MM.1S (cell line): ENCODE measurements around the gene NFKBIE.

Experiments
- DNase-seq: peaks from one replicate; pipeline ENCODE4 v3.0.0-alpha.2; 2015
- H2AFZ ChIP-seq: fragments of 300-600 bp; sonication (generic); 2 replicates; pipeline ENCODE4 v1.6.0; 2016; ENCODE audit warnings: antibody characterized with exemption, low read length
- H3F3A ChIP-seq: fragments of 300-600 bp; sonication (generic); 2 replicates; pipeline ENCODE4 v1.6.1; 2016; ENCODE audit warnings: mild to moderate bottlenecking, antibody characterized with exemption, low read length, moderate library complexity, mixed read lengths; ENCODE audit not compliant: insufficient read depth
- H3K27ac ChIP-seq: fragments of 300-600 bp; sonication (generic); 2 replicates; pipeline ENCODE4 v1.5.1; 2016; ENCODE audit warnings: mild to moderate bottlenecking, low read length
- H3K27me3 ChIP-seq: fragments of 300-600 bp; sonication (generic); replicated peaks from 2 replicates; pipeline ENCODE4 v1.6.0; 2016; ENCODE audit warnings: low read length; ENCODE audit not compliant: insufficient read depth
- H3K36me3 ChIP-seq: fragments of 300-600 bp; sonication (generic); replicated peaks from 2 replicates; pipeline ENCODE4 v1.6.1; 2016; ENCODE audit warnings: mild to moderate bottlenecking, low read length, mixed read lengths; ENCODE audit not compliant: insufficient read depth
- H3K4me1 ChIP-seq: fragments of 300-600 bp; sonication (generic); 2 replicates; pipeline ENCODE4 v1.6.1; 2016; ENCODE audit warnings: low read length, mixed read lengths
- H3K4me2 ChIP-seq: fragments of 300-600 bp; sonication (generic); 2 replicates; pipeline ENCODE4 v1.6.0; 2016; ENCODE audit warnings: low read depth, low read length
- H3K4me3 ChIP-seq: fragments of 300-600 bp; sonication (generic); 2 replicates; pipeline ENCODE4 v1.5.1; 2016; ENCODE audit warnings: low read length, mixed read lengths
- H3K79me2 ChIP-seq: fragments of 300-600 bp; sonication (generic); 2 replicates; pipeline ENCODE4 v1.6.1; 2016; ENCODE audit warnings: mixed run types, low read length, mixed read lengths
- H3K9ac ChIP-seq: fragments of 300-600 bp; sonication (generic); 2 replicates; pipeline ENCODE4 v1.6.1; 2016; ENCODE audit warnings: low read length, mixed read lengths
- H3K9me2 ChIP-seq: fragments of 300-600 bp; sonication (generic); replicated peaks from 2 replicates; pipeline ENCODE4 v1.6.1; 2016; ENCODE audit warnings: mild to moderate bottlenecking, low read length, mixed read lengths; ENCODE audit not compliant: insufficient read depth
- H3K9me3 ChIP-seq: fragments of 300-600 bp; sonication (generic); replicated peaks from 2 replicates; pipeline ENCODE4 v1.6.1; 2016; ENCODE audit warnings: mild to moderate bottlenecking, low read length, mixed read lengths; ENCODE audit not compliant: insufficient read depth
- H4K20me1 ChIP-seq: fragments of 300-600 bp; sonication (generic); 2 replicates; pipeline ENCODE4 v1.6.1; 2016; ENCODE audit warnings: mild to moderate bottlenecking, low read length, moderate library complexity, mixed read lengths; ENCODE audit not compliant: insufficient read depth
- EZH2 ChIP-seq: fragments of 300-600 bp; sonication (generic); optimal IDR thresholded peaks from 2 replicates; pipeline ENCODE3; 2017; ENCODE audit warnings: low read depth, mild to moderate bottlenecking, antibody characterized with exemption, low read length, mixed read lengths
- EZH2phosphoT487 ChIP-seq: fragments of 300-600 bp; sonication (generic); IDR thresholded peaks from 2 replicates; pipeline ENCODE4 v1.6.1; 2018; ENCODE audit warnings: antibody characterized with exemption, low read length
- TF ChIP-seq, protein P1 (sequence below): fragments of 300-600 bp; sonication (generic); IDR thresholded peaks from 2 replicates; pipeline ENCODE4 v1.5.1; 2016; ENCODE audit warnings: antibody characterized with exemption, low read length, mixed read lengths

The NFKBIE gene

DNA sequence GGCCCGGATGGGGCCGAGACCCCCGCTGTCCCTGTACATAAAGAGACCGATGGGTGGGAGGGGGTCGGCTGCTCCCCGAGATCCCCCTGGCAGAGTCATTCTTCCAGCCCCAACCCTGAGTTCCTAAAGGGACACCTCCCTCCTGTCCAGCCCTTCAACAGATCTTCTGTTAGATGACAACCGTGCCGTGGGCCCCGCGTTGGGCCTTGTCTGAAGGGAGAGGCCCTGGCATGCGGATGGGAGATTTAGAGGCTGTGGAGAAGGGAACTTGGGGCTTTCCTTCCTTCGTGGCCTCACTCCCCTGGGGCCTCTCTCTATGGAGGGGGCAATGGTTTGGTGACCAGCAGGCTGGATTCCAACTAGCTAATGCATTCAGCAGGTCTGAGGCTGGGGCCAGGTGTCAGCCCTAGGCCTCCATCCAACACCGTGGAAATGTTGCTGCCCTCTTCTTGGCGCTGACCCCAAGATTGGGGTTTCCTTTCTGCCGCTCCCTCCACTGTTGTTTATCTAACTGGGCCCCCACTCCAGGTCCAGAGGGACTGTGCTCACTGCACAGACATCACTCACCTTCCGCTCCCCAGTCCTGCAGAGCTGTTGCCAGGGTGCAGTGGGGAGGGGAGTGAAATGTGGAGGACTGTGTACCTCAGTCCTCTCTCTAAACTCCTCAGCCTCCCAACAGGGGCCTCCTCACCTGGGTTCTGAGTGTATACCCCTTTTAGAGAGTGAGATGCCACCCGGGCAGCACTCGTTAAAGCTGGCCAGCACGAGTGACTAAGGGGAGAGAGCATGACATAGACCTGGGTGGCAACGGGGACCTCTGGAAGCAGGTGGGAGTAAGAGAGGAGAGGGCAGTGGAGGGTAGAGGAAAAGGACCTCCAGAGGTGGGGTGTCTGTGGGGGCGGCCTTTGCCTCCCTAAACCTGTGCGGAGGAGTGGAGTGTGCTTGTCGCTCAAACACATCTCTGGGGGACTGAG lies 11.6 kb upstream of the NFKBIE start:
- H2AFZ ChIP-seq = no peak overlapping the region
- no peaks in the 10 kb centered on the region for H3F3A ChIP-seq
- no peak overlapping the region for H3K4me3 ChIP-seq
- no peak overlapping the region for H3K9ac ChIP-seq
- H3K27me3 ChIP-seq = peaks cover 57% of the 10 kb centered on the region
- no peaks in the 10 kb centered on the region for H3K4me1 ChIP-seq
- no peaks in the 10 kb centered on the region for H3K79me2 ChIP-seq
- DNase-seq = no peak
- H3K27ac ChIP-seq = no peak overlapping the region
- H3K36me3 ChIP-seq = no peaks in the 10 kb centered on the region
- no peak overlapping the region for H3K4me2 ChIP-seq
- no peaks in the 10 kb centered on the region for H3K9me2 ChIP-seq
- no peaks in the 10 kb centered on the region for H3K9me3 ChIP-seq
- TF ChIP-seq, protein P1, sequence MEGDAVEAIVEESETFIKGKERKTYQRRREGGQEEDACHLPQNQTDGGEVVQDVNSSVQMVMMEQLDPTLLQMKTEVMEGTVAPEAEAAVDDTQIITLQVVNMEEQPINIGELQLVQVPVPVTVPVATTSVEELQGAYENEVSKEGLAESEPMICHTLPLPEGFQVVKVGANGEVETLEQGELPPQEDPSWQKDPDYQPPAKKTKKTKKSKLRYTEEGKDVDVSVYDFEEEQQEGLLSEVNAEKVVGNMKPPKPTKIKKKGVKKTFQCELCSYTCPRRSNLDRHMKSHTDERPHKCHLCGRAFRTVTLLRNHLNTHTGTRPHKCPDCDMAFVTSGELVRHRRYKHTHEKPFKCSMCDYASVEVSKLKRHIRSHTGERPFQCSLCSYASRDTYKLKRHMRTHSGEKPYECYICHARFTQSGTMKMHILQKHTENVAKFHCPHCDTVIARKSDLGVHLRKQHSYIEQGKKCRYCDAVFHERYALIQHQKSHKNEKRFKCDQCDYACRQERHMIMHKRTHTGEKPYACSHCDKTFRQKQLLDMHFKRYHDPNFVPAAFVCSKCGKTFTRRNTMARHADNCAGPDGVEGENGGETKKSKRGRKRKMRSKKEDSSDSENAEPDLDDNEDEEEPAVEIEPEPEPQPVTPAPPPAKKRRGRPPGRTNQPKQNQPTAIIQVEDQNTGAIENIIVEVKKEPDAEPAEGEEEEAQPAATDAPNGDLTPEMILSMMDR = no peak
- TF ChIP-seq EZH2 (no peak), EZH2phosphoT487 (no peak)
- no peaks in the 10 kb centered on the region for H4K20me1 ChIP-seq

DNA sequence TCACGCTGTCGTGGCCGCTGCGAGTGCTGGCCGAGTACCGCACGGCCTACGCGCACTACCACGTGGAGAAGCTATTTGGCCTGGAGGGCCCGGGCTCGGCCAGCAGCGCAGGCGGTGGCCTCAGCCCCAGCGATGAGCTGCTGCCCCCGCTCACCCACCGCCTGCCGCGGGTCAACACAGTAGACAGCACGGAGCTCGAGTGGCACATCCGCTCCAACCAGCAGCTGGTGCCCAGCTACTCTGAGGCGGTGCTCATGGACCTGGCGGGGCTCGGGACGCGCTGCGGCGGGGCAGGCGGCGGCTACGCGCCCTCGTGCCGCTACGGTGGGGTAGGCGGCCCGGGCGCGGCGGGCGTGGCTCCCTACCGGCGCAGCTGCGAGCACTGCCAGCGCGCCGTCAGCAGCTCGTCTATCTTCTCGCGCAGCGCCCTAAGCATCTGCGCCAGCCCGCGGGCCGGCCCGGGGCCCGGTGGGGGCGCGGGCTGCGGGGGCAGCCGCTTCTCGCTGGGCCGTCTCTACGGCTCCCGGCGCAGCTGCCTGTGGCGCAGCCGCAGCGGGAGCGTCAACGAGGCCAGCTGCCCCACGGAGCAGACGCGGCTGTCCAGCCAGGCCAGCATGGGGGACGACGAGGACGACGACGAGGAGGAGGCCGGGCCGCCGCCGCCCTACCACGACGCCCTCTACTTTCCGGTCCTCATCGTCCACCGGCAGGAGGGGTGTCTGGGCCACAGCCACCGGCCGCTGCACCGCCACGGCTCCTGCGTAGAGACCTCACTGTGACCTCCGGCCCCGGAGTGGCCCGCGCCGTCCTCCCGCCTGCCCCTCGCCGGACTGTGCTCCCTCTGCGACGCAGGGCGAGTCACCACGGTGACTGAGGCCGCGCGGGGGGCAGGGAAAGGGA lies 10.6 kb upstream of the NFKBIE start:
- H2AFZ ChIP-seq = no peak overlapping the region

DNA sequence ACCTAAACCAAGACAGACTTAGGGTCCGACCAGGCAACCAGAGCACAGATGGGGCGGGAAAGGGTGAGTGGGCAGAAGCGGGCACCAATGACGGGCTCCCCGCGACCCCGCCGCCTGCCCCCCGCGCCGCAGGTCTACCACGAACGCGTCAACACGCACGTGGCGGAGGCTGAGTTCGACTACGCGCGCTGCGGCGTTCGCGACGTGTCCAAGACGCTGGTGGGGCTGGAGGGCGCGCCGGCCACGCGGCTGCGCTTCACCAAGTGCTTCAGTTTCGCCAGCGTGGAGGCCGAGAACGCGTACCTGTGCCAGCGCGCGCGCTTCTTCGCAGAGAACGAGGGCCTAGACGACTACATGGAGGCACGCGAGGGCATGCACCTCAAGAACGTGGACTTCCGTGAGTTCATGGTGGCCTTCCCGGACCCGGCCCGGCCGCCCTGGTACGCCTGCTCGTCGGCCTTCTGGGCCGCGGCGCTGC lies 10.0 kb upstream of the NFKBIE start:
- no peak overlapping the region for H3K27ac ChIP-seq
- no peak overlapping the region for H3K4me3 ChIP-seq
- no peaks in the 10 kb centered on the region for H3K79me2 ChIP-seq
- no peaks in the 10 kb centered on the region for H3K9me2 ChIP-seq
- no peaks in the 10 kb centered on the region for H4K20me1 ChIP-seq
- TF ChIP-seq, protein P1 = no peak
- TF ChIP-seq EZH2phosphoT487 (no peak), EZH2 (no peak)
- DNase-seq = no peak
- no peaks in the 10 kb centered on the region for H3F3A ChIP-seq
- no peak overlapping the region for H2AFZ ChIP-seq
- H3K36me3 ChIP-seq = no peaks in the 10 kb centered on the region
- no peak overlapping the region for H3K4me2 ChIP-seq
- peaks cover 52% of the 10 kb centered on the region for H3K27me3 ChIP-seq
- no peaks in the 10 kb centered on the region for H3K9me3 ChIP-seq
- H3K9ac ChIP-seq = no peak overlapping the region
- no peaks in the 10 kb centered on the region for H3K4me1 ChIP-seq

More for the DNA sequence above, 10.6 kb upstream of the NFKBIE start:
- no peak overlapping the region for H3K9ac ChIP-seq
- no peak overlapping the region for H3K27ac ChIP-seq
- no peaks in the 10 kb centered on the region for H3K36me3 ChIP-seq
- H3K79me2 ChIP-seq = no peaks in the 10 kb centered on the region
- H3K27me3 ChIP-seq = peaks cover 58% of the 10 kb centered on the region
- no peaks in the 10 kb centered on the region for H3F3A ChIP-seq
- no peaks in the 10 kb centered on the region for H3K4me1 ChIP-seq
- H3K9me3 ChIP-seq = no peaks in the 10 kb centered on the region
- no peaks in the 10 kb centered on the region for H4K20me1 ChIP-seq
- H3K9me2 ChIP-seq = no peaks in the 10 kb centered on the region
- H3K4me3 ChIP-seq = no peak overlapping the region
- no peak for DNase-seq
- no peak overlapping the region for H3K4me2 ChIP-seq
- TF ChIP-seq EZH2phosphoT487 = no peak
- TF ChIP-seq, protein P1 = no peak
- no peak for TF ChIP-seq EZH2
